ENCODE results near the gene FSTL4.

FSTL4 gene

GRCh38 chr5:133464013-133464412 lies 148.3 kb downstream of the FSTL4 start:
- TF ChIP-seq BACH2 (CRISPR knock-in tag; IDR thresholded peaks at IDR 0.05; ENCODE audit: borderline replicate concordance): no peak
- no peak for TF ChIP-seq SNAI2 (CRISPR knock-in tag; IDR thresholded peaks at IDR 0.05)
- no peak for TF ChIP-seq RARB (CRISPR knock-in tag; IDR thresholded peaks at IDR 0.05)
- no peak for TF ChIP-seq ARNTL (CRISPR knock-in tag; IDR thresholded peaks at IDR 0.05; ENCODE audit: borderline replicate concordance, low read depth)
- TF ChIP-seq ZNF8 (CRISPR knock-in tag; IDR thresholded peaks at IDR 0.05): no peak
- no peak for TF ChIP-seq ZC3H10 (CRISPR knock-in tag; IDR thresholded peaks at IDR 0.05)
- no peak for TF ChIP-seq ZNF565 (CRISPR knock-in tag; conservative IDR thresholded peaks at IDR 0.05; ENCODE audit: low read depth)
- TF ChIP-seq CREB5 (CRISPR knock-in tag; IDR thresholded peaks at IDR 0.05; ENCODE audit: low read depth): no peak
- TF ChIP-seq, protein P1, sequence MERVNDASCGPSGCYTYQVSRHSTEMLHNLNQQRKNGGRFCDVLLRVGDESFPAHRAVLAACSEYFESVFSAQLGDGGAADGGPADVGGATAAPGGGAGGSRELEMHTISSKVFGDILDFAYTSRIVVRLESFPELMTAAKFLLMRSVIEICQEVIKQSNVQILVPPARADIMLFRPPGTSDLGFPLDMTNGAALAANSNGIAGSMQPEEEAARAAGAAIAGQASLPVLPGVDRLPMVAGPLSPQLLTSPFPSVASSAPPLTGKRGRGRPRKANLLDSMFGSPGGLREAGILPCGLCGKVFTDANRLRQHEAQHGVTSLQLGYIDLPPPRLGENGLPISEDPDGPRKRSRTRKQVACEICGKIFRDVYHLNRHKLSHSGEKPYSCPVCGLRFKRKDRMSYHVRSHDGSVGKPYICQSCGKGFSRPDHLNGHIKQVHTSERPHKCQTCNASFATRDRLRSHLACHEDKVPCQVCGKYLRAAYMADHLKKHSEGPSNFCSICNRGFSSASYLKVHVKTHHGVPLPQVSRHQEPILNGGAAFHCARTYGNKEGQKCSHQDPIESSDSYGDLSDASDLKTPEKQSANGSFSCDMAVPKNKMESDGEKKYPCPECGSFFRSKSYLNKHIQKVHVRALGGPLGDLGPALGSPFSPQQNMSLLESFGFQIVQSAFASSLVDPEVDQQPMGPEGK (CRISPR knock-in tag; IDR thresholded peaks at IDR 0.05; ENCODE audit: borderline replicate concordance): no peak
- no peak for TF ChIP-seq GLIS3 (CRISPR knock-in tag; IDR thresholded peaks at IDR 0.05)
- TF ChIP-seq TCF4 (CRISPR knock-in tag; IDR thresholded peaks at IDR 0.05; ENCODE audit: borderline replicate concordance): no peak
- no peak for ATAC-seq

DNA sequence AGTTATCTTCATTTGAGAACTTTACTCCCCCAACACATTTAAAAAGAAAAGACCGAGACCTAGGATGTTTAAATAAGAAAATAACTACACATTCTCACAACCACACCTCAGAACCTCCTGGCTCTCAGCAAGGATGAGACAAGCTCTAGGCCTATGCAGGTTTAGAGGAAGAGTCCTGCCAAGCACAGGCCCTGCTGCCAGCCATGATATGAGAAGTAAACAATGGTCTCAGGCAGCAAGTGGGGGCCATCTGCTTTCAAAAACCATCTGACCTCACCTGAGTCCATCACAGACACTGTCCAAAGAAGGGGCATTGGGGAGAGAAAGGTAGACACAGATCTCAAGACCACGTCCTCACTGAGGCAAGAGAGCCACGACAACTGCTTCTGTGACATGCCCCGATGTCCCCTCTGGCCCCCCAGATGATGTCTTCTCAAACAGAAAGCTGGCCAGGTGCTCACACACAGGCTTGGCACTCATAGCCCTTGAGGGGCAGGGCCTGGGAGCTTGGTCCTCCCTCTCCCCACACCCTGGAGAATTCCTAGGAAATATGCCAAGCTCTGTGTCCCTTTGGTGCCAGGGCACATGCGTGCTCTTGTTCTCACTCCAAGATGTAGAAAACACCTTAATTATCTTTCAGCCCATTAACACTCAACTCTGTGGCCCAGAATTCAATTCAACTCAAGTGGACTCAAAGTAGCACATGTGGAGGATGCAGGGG lies 150.4 kb downstream of the FSTL4 start:
- ATAC-seq: no peak
- no peak for TF ChIP-seq TOX (CRISPR knock-in tag; IDR thresholded peaks at IDR 0.05; ENCODE audit: borderline replicate concordance)
- TF ChIP-seq ESRRG (CRISPR knock-in tag; IDR thresholded peaks at IDR 0.05): no peak
- no peak for TF ChIP-seq ISL1 (CRISPR knock-in tag; IDR thresholded peaks at IDR 0.05)
- TF ChIP-seq, protein P1 (CRISPR knock-in tag; IDR thresholded peaks at IDR 0.05; ENCODE audit: borderline replicate concordance): no peak
- no peak for TF ChIP-seq ZC3H10 (CRISPR knock-in tag; IDR thresholded peaks at IDR 0.05)
- TF ChIP-seq, protein P2, sequence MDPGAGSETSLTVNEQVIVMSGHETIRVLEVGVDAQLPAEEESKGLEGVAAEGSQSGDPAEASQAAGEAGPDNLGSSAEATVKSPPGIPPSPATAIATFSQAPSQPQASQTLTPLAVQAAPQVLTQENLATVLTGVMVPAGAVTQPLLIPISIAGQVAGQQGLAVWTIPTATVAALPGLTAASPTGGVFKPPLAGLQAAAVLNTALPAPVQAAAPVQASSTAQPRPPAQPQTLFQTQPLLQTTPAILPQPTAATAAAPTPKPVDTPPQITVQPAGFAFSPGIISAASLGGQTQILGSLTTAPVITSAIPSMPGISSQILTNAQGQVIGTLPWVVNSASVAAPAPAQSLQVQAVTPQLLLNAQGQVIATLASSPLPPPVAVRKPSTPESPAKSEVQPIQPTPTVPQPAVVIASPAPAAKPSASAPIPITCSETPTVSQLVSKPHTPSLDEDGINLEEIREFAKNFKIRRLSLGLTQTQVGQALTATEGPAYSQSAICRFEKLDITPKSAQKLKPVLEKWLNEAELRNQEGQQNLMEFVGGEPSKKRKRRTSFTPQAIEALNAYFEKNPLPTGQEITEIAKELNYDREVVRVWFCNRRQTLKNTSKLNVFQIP (CRISPR knock-in tag; IDR thresholded peaks at IDR 0.05; ENCODE audit: borderline replicate concordance, low read depth): no peak
- no peak for TF ChIP-seq CSRNP3 (CRISPR knock-in tag; IDR thresholded peaks at IDR 0.05)
- no peak for TF ChIP-seq ZFP30 (CRISPR knock-in tag; IDR thresholded peaks at IDR 0.05)
- TF ChIP-seq OSR1 (CRISPR knock-in tag; IDR thresholded peaks at IDR 0.05): no peak
- TF ChIP-seq SNAI2 (CRISPR knock-in tag; IDR thresholded peaks at IDR 0.05): no peak
- TF ChIP-seq, protein P3, sequence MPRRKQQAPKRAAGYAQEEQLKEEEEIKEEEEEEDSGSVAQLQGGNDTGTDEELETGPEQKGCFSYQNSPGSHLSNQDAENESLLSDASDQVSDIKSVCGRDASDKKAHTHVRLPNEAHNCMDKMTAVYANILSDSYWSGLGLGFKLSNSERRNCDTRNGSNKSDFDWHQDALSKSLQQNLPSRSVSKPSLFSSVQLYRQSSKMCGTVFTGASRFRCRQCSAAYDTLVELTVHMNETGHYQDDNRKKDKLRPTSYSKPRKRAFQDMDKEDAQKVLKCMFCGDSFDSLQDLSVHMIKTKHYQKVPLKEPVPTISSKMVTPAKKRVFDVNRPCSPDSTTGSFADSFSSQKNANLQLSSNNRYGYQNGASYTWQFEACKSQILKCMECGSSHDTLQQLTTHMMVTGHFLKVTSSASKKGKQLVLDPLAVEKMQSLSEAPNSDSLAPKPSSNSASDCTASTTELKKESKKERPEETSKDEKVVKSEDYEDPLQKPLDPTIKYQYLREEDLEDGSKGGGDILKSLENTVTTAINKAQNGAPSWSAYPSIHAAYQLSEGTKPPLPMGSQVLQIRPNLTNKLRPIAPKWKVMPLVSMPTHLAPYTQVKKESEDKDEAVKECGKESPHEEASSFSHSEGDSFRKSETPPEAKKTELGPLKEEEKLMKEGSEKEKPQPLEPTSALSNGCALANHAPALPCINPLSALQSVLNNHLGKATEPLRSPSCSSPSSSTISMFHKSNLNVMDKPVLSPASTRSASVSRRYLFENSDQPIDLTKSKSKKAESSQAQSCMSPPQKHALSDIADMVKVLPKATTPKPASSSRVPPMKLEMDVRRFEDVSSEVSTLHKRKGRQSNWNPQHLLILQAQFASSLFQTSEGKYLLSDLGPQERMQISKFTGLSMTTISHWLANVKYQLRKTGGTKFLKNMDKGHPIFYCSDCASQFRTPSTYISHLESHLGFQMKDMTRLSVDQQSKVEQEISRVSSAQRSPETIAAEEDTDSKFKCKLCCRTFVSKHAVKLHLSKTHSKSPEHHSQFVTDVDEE (CRISPR knock-in tag; IDR thresholded peaks at IDR 0.05): no peak
- TF ChIP-seq GLIS3 (CRISPR knock-in tag; IDR thresholded peaks at IDR 0.05): no peak
